DOHH2 (cell line): ENCODE measurements around the gene PQBP1.

Experiments used
- EZH2phosphoT487 ChIP-seq: fragments of 200-600 bp; sonication (generic); IDR thresholded peaks from 2 replicates; pipeline ENCODE4 v1.6.1; 2017; ENCODE audit warnings: borderline replicate concordance, mild to moderate bottlenecking, antibody characterized with exemption, low read length, moderate library complexity, mixed read lengths
- TF ChIP-seq, protein P1 (sequence below): fragments of 200-600 bp; sonication (generic); IDR thresholded peaks from one replicate; pipeline ENCODE4 v1.5.1; 2014; ENCODE audit warnings: antibody characterized with exemption, mild to moderate bottlenecking, low read depth, low read length; ENCODE audit not compliant: poor library complexity, severe bottlenecking

GRCh38 chrX:48848847-48849246 lies 48.9 kb upstream of the PQBP1 start:
- TF ChIP-seq, protein P1, sequence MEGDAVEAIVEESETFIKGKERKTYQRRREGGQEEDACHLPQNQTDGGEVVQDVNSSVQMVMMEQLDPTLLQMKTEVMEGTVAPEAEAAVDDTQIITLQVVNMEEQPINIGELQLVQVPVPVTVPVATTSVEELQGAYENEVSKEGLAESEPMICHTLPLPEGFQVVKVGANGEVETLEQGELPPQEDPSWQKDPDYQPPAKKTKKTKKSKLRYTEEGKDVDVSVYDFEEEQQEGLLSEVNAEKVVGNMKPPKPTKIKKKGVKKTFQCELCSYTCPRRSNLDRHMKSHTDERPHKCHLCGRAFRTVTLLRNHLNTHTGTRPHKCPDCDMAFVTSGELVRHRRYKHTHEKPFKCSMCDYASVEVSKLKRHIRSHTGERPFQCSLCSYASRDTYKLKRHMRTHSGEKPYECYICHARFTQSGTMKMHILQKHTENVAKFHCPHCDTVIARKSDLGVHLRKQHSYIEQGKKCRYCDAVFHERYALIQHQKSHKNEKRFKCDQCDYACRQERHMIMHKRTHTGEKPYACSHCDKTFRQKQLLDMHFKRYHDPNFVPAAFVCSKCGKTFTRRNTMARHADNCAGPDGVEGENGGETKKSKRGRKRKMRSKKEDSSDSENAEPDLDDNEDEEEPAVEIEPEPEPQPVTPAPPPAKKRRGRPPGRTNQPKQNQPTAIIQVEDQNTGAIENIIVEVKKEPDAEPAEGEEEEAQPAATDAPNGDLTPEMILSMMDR: no peak
- TF ChIP-seq EZH2phosphoT487: no peak
